SK-N-MC (cell line): ENCODE data around the gene SBF2.

Experiments used
- EZH2 ChIP-seq: fragments of 200-600 bp; sonication (generic); IDR thresholded peaks from one replicate; pipeline ENCODE4 v1.6.1; 2017; ENCODE audit warnings: antibody characterized with exemption
- FOXP2 ChIP-seq: optimal IDR thresholded peaks from 2 replicates; pipeline ENCODE3; 2011; ENCODE audit warnings: mild to moderate bottlenecking, moderate library complexity; ENCODE audit not compliant: insufficient read depth; ENCODE audit errors: extremely low read length, control extremely low read depth
- POLR2AphosphoS5 ChIP-seq: IDR thresholded peaks from 2 replicates; pipeline ENCODE4 v1.6.1; 2012; ENCODE audit warnings: mild to moderate bottlenecking, low read depth, low read length, borderline replicate concordance

- TF ChIP-seq EZH2 (no peak), POLR2AphosphoS5 (no peak), FOXP2 (no peak)
Observed at GRCh38 chr11:9769621-9770020, 524.4 kb downstream of the SBF2 start.
